GM21825 (cell line): ENCODE data around the gene TANK.

Experiments
- ATAC-seq: cut with Tn5 transposase; IDR thresholded peaks from one replicate; pipeline ENCODE4 v1.9.1; 2021; ENCODE audit warnings: mild to moderate bottlenecking, moderate library complexity; ENCODE audit not compliant: unreplicated experiment

TANK gene, protein sequence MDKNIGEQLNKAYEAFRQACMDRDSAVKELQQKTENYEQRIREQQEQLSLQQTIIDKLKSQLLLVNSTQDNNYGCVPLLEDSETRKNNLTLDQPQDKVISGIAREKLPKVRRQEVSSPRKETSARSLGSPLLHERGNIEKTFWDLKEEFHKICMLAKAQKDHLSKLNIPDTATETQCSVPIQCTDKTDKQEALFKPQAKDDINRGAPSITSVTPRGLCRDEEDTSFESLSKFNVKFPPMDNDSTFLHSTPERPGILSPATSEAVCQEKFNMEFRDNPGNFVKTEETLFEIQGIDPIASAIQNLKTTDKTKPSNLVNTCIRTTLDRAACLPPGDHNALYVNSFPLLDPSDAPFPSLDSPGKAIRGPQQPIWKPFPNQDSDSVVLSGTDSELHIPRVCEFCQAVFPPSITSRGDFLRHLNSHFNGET

DNA sequence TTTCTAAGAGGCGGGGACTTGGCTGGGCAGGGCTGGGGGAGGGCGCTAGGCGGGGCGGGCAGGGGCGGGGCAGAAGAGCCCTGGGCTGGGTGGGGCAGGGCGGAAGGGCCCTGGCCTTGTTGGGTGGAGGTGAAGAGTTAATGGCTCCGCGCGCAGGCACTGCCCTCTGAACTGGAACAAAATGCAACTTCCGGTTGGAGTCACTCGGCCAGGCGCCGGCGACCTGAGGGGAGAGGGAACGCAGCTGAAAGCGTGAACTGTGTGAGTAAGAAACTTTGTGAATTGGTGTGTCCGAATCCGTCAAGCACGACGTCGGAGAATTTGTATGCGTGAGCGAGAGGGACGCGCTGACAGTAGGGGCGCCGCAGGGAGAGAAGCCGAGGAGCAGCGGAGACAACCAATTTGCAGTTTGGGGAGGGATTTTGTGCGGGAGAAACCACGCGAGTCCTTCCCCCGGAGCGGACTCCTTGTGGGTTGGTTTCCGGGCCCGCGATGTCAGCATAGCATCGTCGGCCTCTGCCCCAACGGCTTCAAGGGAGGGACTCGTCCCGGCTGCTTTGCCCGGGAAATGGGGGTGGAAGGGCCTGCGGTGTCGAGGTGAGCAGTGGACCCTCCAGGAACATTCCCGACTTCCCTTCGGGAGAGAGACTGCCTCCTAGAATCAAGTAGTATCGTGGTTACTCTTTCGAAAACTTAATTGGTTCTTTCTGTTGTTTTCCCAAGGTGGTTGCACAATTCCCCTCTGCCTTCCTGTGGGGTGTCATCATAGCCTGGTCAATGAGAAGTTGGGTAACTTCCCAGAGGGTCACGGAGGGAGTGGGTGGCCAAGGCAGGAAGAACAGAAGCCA is at the start of gene TANK:
Gene TANK, plus strand, starts transcription at position 203 of the 848 bp plus-strand sequence. CDS start 19,235 bp downstream, outside the sequence.
- ATAC-seq: peak; percentile 89

DNA sequence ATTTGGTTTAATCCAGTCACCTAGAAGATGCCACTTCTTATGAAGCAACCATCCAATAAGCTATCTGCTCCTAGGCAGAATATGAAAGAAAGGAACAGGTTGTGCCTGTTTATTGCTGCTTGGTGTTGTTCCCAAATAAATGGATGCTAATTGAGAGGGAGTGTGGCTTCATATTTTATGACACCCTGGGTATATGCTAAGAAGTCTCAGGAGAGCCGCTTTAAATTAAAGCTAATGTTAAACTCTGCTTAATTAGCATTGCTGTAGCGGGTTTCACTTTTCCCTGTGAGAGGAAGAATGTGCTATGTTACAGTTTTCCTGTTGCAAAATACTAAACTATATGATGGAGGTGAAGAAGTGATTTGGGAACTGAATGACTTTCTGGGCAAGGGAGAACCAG is 48.7 kb upstream of the TANK start:
- no peak for ATAC-seq

- no peak for ATAC-seq
Measured at GRCh38 chr2:161112908-161113307, 47.3 kb upstream of the TANK start.

DNA sequence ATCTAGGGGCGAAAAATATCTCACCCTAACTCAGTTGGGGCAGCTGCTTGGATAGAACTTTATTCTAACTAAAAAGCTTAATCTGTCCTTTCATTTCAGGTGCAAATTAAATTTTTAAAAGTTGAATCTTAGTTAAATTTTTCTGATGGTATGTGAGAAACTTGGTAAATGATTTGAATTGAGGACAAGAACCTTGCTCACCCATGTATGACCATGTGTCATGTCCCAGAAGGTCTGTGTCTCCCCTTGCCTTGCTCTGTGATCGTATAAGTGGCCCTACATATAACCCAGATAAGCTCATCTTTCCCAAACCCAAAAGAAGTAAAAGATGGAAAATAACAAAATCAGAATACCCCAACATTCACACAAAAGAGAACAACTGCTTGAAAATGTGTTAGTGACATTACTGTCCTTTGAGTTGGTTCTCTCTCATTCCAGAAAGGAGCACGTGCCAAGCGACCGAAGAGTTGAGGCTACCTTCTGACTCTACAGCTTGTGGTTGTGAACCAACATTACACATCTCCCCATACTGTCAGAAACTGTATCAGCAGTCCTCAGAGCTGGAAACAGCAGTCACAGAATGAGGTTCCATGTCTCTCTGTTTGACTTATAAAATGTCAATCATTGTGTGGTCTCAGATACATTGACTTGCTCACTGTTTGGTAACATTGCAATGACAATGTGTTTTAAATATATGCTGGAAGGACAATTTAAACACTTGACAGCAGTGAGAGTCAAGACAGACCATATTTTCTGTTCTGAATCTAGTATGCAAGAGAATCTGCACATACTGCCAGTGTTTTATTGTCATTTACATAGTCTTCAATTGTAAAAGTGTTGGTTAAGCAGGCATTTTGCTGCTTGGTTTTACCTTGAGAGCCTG is 46.3 kb upstream of the TANK start:
- no peak for ATAC-seq

DNA sequence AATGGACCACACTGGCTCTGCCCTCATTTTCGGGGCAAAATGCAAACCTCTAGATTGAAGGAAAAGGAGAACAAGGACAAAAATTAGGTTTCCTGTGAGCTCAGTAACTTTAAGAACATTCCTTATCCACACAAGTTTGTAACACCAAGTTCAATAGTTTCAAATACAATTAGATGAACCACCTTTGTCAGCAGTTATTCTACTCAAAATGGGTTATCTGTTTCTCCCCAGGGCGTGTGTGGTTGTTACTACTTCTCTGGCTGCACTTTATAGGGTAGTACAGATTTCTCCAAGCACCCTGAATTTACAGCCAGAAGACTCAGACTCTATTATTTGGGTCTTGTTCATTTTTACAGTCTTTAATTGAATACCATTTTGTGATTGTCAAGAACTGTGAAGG is 45.0 kb upstream of the TANK start:
- ATAC-seq: no peak

- ATAC-seq: no peak
Measured at GRCh38 chr2:161115605-161116380, 44.4 kb upstream of the TANK start.

DNA sequence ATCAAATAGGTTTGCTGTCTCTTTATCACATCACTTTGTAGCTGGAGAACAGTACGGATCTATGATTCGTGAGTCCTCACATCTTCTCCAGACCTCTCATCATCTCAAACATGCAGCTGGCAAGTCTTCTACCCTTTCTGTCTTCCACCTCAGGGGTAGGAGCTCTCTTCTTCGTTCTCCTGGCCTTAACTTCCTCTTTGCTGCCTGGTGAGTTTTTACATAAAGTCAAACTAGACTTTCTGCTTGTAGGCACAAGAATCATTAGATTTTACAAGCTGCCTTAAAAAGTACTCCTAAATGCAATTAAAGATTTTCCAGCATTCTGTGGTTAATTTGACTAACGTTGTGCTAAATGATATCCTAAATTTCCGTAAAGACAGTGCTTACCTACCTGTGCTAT is 43.7 kb upstream of the TANK start:
- no peak for ATAC-seq

- no peak for ATAC-seq
Measured at GRCh38 chr2:161117506-161117905, 42.7 kb upstream of the TANK start.

DNA sequence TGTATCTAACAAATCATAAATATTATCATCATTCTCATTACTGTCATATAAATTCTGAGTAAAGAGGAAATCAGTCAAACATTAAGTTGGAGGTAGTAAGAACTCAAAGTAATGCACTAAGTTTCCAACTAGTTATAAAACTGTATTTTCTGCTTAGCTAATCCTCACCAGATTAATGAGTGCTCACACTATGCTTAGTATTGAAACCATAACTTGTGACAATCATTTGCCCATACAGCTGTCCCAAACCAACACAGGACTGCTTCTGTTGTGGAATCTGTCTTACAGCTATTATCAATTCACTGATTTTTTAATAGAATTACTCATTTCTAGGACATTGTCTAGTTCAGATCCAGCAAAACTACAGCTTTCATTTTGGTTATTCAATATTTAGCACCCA is 41.5 kb upstream of the TANK start:
- ATAC-seq: peak; percentile 35

- ATAC-seq: no peak
Measured at GRCh38 chr2:161119483-161119882, 40.7 kb upstream of the TANK start.

- ATAC-seq: no peak
Measured at GRCh38 chr2:161120775-161121174, 39.5 kb upstream of the TANK start.

- no peak for ATAC-seq
Measured at GRCh38 chr2:161121622-161122021, 38.6 kb upstream of the TANK start.

DNA sequence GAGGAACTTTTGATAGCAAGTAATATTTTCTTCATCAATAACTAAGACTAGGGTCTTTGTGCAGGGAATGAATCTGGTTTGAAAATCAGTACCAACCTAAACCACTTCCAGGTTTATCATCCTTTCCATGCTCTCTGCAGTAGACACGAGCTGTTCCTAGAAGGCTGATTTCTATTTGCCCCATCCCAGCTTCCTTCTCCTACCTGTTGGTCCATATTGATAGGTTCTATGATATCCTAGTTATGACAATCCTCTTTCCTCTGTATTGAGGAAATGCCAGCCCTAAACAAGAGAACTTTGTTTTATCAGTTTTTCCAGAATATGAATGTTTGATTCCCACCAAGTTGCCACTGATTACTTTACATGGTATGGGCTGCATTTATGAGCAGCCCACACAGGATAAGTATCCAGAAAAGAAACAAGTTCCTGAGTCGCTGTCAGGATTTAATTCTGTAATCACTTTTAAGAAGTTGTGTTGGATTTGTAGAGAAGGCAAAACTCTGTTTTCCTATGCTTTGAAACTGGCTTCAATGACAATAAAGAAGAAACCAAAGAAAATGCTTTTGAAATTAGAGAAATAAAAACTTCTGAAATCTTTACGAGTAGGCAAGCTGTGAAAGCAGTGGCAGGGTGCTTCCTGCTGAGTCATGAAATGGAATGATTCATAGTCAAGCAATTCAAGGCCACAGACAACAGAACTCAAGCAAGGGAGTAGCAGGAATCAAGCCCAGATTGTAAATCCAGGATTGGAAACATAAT is 37.3 kb upstream of the TANK start:
- ATAC-seq: no peak

DNA sequence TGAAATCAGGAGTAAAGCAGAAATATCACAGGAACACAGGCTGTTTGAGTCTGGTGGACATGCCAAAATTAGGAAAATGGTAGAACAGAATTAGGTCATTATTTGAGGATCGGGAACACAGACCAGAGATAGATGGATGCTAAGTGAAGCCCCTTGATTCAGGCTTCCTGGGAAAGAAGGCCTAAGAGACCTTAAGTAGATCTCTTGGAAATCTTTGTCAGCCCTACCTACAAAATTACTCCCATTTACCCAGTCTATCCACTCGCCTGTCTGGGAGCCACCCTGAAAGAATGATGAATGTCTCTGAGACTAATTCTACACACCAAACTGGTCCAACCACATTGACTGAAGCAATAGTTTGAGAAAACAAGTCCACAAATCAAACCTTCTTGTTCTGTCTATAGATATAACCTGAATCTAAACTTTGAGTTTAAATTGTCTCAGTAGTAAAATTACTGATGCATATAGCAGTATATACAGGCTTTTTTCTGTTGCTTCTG is 36.6 kb upstream of the TANK start:
- no peak for ATAC-seq

- peak; percentile 56 for ATAC-seq
Measured at GRCh38 chr2:161124201-161124600, 36.0 kb upstream of the TANK start.

DNA sequence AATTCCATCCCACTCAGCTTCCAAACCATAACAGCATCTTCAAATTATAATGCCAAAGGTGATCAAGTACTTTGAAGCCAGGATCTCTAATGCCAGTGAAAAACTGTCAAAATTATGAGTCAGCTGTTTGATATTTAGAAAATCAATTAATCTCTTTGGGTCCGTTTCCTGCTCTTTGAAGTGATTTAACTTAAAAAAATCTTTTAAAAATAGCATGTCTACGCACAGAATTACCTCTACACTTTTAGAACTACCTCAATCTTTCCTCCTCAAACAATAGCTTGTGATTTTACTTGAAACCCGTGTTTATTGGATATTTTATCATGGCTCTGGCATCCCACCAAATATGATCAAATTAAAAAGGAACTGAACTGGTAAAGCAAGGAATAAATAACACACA is 31.3 kb upstream of the TANK start:
- ATAC-seq: no peak

DNA sequence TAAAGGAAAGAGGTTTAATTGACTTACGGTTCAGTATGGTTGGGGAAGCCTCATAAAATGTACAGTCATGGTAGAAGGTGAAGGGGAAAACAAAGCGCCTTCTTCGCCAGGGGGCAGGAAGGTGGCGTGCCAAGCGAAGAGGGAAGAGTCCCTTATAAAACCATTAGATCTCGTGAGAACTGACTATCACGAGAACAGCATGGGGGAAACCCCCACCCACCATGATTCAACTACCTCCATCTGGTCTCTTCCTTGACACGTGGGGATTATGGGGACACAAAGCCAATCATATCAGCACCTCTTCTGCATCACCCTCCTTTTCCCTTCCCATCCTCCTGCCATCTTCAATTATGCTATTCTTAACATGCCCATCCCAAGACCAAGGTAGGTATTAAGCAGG is 29.9 kb upstream of the TANK start:
- ATAC-seq: no peak

- no peak for ATAC-seq
Measured at GRCh38 chr2:161131074-161131680, 29.1 kb upstream of the TANK start.

- no peak for ATAC-seq
Measured at GRCh38 chr2:161131804-161132203, 28.4 kb upstream of the TANK start.
